Measurements from ENCODE around the gene FAM181A.

FAM181A gene

GRCh38 chr14:93926873-93927799 lies at the start of gene FAM181A:
Gene FAM181A (plus strand): TSS chr14:93927344. CDS start chr14:93928286, 942 bp downstream.
- Mint-ChIP-seq H3K27me3 (no peaks in the 10 kb centered on the region), H3K4me3 (no peak within 1 kb of the TSS), H3K9me3 (no peaks in the 10 kb centered on the region), H3K4me1 (ENCODE audit: low read depth) (no peaks in the 10 kb centered on the region), H3K27ac (no peak within 1 kb of the TSS), H3K36me3 (ENCODE audit: low read depth) (peaks cover 2% of the 10 kb centered on the region)
- no peak for DNase-seq

GRCh38 chr14:93878212-93878611 lies 48.9 kb upstream of the FAM181A start:
- Mint-ChIP-seq H3K4me1 (ENCODE audit: low read depth) (no peaks in the 10 kb centered on the region), H3K27me3 (peaks cover 21% of the 10 kb centered on the region), H3K36me3 (ENCODE audit: low read depth) (no peaks in the 10 kb centered on the region), H3K4me3 (no peak overlapping the region), H3K9me3 (peaks cover 3% of the 10 kb centered on the region), H3K27ac (no peak overlapping the region)
- DNase-seq = no peak

GRCh38 chr14:93878871-93879270 lies 48.3 kb upstream of the FAM181A start:
- no peak for DNase-seq
- H3K4me1 Mint-ChIP-seq (ENCODE audit: low read depth) = no peaks in the 10 kb centered on the region
- H3K27me3 Mint-ChIP-seq = peaks cover 17% of the 10 kb centered on the region
- H3K4me3 Mint-ChIP-seq = no peak overlapping the region
- H3K9me3 Mint-ChIP-seq = peaks cover 3% of the 10 kb centered on the region
- H3K27ac Mint-ChIP-seq = no peak overlapping the region
- H3K36me3 Mint-ChIP-seq (ENCODE audit: low read depth) = no peaks in the 10 kb centered on the region

GRCh38 chr14:93879362-93879983 lies 47.7 kb upstream of the FAM181A start:
- DNase-seq = no peak
- Mint-ChIP-seq H3K9me3 (no peaks in the 10 kb centered on the region), H3K27ac (no peak overlapping the region), H3K4me3 (no peak overlapping the region), H3K36me3 (ENCODE audit: low read depth) (no peaks in the 10 kb centered on the region), H3K27me3 (peaks cover 12% of the 10 kb centered on the region), H3K4me1 (ENCODE audit: low read depth) (no peaks in the 10 kb centered on the region)

- Mint-ChIP-seq H3K27me3 (peaks cover 17% of the 10 kb centered on the region), H3K4me3 (no peak overlapping the region), H3K36me3 (ENCODE audit: low read depth) (no peaks in the 10 kb centered on the region), H3K9me3 (no peaks in the 10 kb centered on the region), H3K4me1 (ENCODE audit: low read depth) (peaks cover 5% of the 10 kb centered on the region), H3K27ac (no peak overlapping the region)
- no peak for DNase-seq
Observed at GRCh38 chr14:93880021-93880820, 46.9 kb upstream of the FAM181A start.

- Mint-ChIP-seq H3K4me3 (no peak overlapping the region), H3K27me3 (peaks cover 37% of the 10 kb centered on the region), H3K27ac (peak overlapping the region; percentile 2), H3K4me1 (ENCODE audit: low read depth) (peaks cover 5% of the 10 kb centered on the region), H3K36me3 (ENCODE audit: low read depth) (no peaks in the 10 kb centered on the region), H3K9me3 (no peaks in the 10 kb centered on the region)
- no peak for DNase-seq
Observed at GRCh38 chr14:93884950-93885349, 42.2 kb upstream of the FAM181A start.

- no peak overlapping the region for H3K4me3 Mint-ChIP-seq
Observed at GRCh38 chr14:93888995-93889394, 38.1 kb upstream of the FAM181A start.

GRCh38 chr14:93889739-93890483 lies 37.2 kb upstream of the FAM181A start:
- Mint-ChIP-seq H3K4me1 (ENCODE audit: low read depth) (peaks cover 2% of the 10 kb centered on the region), H3K9me3 (no peaks in the 10 kb centered on the region), H3K4me3 (no peak overlapping the region), H3K36me3 (ENCODE audit: low read depth) (no peaks in the 10 kb centered on the region), H3K27me3 (peaks cover 48% of the 10 kb centered on the region), H3K27ac (no peak overlapping the region)
- DNase-seq = no peak

More at GRCh38 chr14:93888995-93889394, 38.1 kb upstream of the FAM181A start:
- H3K36me3 Mint-ChIP-seq (ENCODE audit: low read depth) = no peaks in the 10 kb centered on the region
- no peak for DNase-seq
- H3K27ac Mint-ChIP-seq = no peak overlapping the region
- peaks cover 51% of the 10 kb centered on the region for H3K27me3 Mint-ChIP-seq
- H3K4me1 Mint-ChIP-seq (ENCODE audit: low read depth) = peaks cover 5% of the 10 kb centered on the region
- no peaks in the 10 kb centered on the region for H3K9me3 Mint-ChIP-seq

GRCh38 chr14:93891756-93892504 lies 35.2 kb upstream of the FAM181A start:
- Mint-ChIP-seq H3K36me3 (ENCODE audit: low read depth) (no peaks in the 10 kb centered on the region), H3K4me1 (ENCODE audit: low read depth) (no peaks in the 10 kb centered on the region), H3K27ac (no peak overlapping the region), H3K4me3 (no peak overlapping the region), H3K9me3 (no peaks in the 10 kb centered on the region), H3K27me3 (peaks cover 38% of the 10 kb centered on the region)
- DNase-seq = no peak

GRCh38 chr14:93892505-93892839 lies 34.7 kb upstream of the FAM181A start:
- H3K27me3 Mint-ChIP-seq = peaks cover 32% of the 10 kb centered on the region
- no peak for DNase-seq
- H3K4me3 Mint-ChIP-seq = no peak overlapping the region
- no peaks in the 10 kb centered on the region for H3K4me1 Mint-ChIP-seq (ENCODE audit: low read depth)
- no peaks in the 10 kb centered on the region for H3K9me3 Mint-ChIP-seq
- H3K27ac Mint-ChIP-seq = no peak overlapping the region
- no peaks in the 10 kb centered on the region for H3K36me3 Mint-ChIP-seq (ENCODE audit: low read depth)

- Mint-ChIP-seq H3K4me3 (no peak overlapping the region), H3K27ac (no peak overlapping the region), H3K9me3 (no peaks in the 10 kb centered on the region), H3K27me3 (peaks cover 32% of the 10 kb centered on the region), H3K4me1 (ENCODE audit: low read depth) (no peaks in the 10 kb centered on the region), H3K36me3 (ENCODE audit: low read depth) (no peaks in the 10 kb centered on the region)
- DNase-seq = peak; percentile 84
Observed at GRCh38 chr14:93892923-93893558, 34.1 kb upstream of the FAM181A start.

GRCh38 chr14:93893661-93894261 lies 33.4 kb upstream of the FAM181A start:
- no peak for DNase-seq
- Mint-ChIP-seq H3K27ac (no peak overlapping the region), H3K27me3 (peaks cover 26% of the 10 kb centered on the region), H3K36me3 (ENCODE audit: low read depth) (no peaks in the 10 kb centered on the region), H3K4me3 (no peak overlapping the region), H3K9me3 (no peaks in the 10 kb centered on the region), H3K4me1 (ENCODE audit: low read depth) (no peaks in the 10 kb centered on the region)

- Mint-ChIP-seq H3K27ac (no peak overlapping the region), H3K9me3 (no peaks in the 10 kb centered on the region), H3K36me3 (ENCODE audit: low read depth) (no peaks in the 10 kb centered on the region)
Observed at GRCh38 chr14:93895023-93895604, 32.0 kb upstream of the FAM181A start.

More at GRCh38 chr14:93895023-93895604, 32.0 kb upstream of the FAM181A start:
- H3K27me3 Mint-ChIP-seq = peaks cover 18% of the 10 kb centered on the region
- no peak overlapping the region for H3K4me3 Mint-ChIP-seq
- no peaks in the 10 kb centered on the region for H3K4me1 Mint-ChIP-seq (ENCODE audit: low read depth)
- DNase-seq = no peak
